CD4-positive, alpha-beta T cell treated with Interleukin-17A for 4 hours (primary cell): ENCODE measurements around the gene TMEM130.
A peak's percentile ranks its signal among the peaks of the same experiment; 100 is the strongest.

ENCODE experiments used
- DNase-seq: peaks from one replicate; pipeline ENCODE4 v3.0.0-alpha.2; 2020; ENCODE audit warnings: mixed read lengths

The TMEM130 gene

DNA sequence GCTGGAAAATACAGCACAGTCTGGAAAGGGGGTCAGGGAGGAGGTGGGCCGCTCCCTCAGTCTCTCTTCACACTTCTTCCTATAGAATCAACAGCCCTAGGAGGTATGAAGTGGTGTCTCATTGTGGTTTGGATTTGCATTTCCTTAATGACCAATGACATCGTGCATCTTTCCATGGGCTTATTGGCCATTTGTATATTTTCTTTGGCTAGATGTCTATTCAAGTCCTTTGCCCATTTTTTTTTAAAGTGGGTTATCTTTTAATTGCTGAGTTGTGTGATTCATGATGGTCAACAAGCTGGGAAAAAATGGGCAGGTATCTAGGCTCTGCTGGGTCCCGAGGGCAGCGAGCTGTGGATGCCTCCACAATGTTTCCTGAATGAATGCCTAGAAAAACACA, 29.1 kb downstream of the TMEM130 start:
- no peak for DNase-seq

GRCh38 chr7:98840096-98840495, 29.7 kb downstream of the TMEM130 start:
- DNase-seq = no peak

- no peak for DNase-seq
Observed at GRCh38 chr7:98837630-98837972, 32.2 kb downstream of the TMEM130 start.

- peak; percentile 4 for DNase-seq
Observed at GRCh38 chr7:98836811-98837629, 32.8 kb downstream of the TMEM130 start.

- DNase-seq = no peak
Observed at GRCh38 chr7:98834949-98835348, 34.9 kb downstream of the TMEM130 start.

DNA sequence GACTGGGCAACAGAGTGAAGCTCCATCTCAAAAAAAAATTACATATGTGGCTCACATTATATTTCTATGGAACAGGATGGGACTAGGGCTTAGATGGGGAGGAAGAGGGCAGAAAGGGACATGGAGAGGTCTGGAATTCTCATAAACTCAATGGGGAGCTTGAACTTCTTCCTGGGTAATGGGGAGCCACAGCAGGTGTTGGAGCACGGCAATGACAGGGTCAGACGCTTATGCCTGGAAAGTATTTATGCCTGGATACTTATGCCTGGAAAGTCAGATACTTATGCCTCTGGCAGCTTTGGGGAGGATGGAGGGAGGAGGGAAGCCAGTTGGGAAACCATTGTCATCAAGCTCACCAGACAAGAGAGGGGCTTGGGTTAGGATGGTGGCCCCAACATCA, 36.8 kb downstream of the TMEM130 start:
- DNase-seq = no peak

DNA sequence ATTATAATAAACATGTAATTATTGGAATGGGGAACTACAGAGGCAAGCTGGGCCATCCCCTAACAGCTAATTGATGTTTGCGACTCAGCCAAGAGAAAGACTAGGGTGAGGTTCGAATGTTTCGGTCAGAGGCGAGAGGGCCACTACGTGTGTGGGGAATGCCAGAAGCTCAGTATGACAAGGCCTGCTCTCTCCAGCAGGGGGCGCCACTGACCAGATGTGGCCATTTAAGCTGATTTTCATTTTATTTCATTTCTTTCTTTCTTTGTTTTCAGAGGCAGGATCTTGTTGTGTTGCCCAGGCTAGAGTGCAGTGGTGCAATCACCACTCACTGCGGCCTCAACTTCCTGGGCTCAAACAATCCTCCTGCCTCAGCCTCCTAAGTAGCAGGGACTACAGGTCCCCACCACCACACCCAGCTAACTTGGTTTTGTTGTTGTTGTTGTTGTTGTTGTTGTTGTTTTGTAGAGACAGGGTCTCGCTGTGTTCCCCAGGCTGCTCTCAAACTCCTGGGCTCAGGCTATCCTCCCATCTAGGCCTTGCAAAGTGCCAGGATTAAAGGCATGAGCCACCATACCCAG, 38.1 kb downstream of the TMEM130 start:
- peak; percentile 47 for DNase-seq

- DNase-seq = no peak
Observed at GRCh38 chr7:98830972-98831548, 38.8 kb downstream of the TMEM130 start.

DNA sequence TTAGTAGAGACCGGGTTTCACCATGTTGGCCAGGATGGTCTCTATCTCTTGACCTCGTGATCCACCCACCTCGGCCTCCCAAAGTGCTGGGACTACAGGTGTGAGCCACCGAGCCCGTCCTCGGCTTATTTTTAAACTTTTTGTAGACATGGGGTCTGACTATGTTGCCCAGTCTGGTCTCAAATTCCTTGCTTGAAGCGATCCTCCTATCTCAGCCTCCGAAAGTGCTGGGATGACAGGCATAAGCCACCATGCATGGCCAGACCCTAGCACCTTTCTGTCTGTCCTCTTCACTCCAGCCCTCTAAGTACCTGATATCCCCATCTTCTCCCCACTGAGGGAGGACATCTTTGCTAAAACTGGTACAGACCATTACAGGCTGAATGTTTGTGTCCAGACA, 41.4 kb downstream of the TMEM130 start:
- DNase-seq = no peak

- no peak for DNase-seq
Observed at GRCh38 chr7:98827258-98827657, 42.6 kb downstream of the TMEM130 start.

- no peak for DNase-seq
Observed at GRCh38 chr7:98826811-98827231, 43.0 kb downstream of the TMEM130 start.

DNA sequence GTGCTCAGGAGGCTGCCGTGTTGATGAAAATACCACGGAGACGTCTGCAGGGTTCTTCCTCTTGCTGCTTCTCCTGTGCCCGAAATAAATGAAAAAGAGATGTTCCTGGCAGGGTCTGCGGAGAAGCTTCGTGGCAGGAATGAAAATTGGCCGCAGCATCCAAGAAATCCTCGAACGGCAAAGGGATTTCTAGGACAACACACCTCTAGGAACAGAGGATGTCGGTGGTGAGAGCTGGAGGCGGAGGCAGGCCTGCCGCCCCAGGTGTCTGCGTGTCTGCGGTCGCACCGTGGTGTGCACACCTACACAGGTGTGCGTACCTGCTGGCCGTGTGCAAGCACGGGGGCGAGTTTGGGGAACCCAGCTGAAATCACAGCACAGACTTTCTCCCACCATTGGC, 43.4 kb downstream of the TMEM130 start:
- no peak for DNase-seq

DNA sequence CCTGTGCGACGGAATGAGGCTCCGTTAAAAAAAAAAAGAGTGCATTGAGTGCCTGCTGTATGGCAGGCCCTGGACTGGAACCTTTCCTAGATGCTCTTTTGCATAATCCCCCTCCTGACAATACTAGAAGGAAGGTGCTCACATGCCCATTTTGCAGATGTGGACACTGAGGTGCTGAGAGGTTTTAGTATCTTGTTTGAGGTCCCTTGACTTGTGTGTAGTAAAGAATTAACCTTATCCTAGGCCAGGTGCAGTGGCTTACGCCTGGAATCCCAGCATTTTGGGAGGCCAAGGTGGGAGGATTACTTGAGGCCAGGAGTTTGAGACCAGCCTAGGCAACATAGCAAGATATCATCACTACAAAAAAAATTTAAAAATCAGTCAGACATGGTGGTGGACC, 46.6 kb downstream of the TMEM130 start:
- no peak for DNase-seq

GRCh38 chr7:98821348-98821747, 48.5 kb downstream of the TMEM130 start:
- no peak for DNase-seq

DNA sequence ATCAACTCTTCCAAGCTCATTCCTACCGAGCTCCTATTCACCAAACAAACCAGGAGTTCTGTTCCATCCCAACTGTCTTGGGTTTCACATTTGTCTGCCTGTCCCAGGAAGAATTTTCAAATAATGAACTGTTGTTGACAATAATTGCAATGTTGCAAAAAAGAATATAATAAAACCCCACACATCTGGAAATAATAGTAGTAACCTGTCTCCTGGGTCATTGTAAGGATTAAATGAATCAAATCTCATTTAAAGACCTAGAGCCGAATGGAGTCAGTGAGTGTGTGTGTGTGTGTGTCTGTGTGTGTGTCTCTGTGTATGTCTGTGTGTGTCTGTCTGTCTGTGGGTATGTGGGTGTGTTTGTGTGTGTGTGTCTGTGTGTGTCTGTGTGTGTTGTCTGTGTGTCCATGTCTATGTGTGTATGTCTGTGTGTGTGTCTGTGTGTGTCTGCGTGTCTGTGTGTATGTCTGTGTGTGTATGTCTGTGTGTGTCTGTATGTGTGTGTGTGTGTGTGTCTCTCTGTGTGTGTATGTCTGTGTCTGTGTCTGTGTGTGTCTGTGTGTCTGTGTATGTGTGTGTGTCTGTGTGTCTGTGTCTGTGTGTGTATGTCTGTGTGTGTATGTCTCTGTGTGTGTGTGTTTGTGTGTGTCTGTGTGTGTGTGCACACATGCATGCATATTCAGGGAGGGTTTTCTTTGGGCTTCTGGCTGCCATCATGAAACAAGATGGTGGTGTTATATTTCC, 52.7 kb downstream of the TMEM130 start:
- DNase-seq = no peak

DNA sequence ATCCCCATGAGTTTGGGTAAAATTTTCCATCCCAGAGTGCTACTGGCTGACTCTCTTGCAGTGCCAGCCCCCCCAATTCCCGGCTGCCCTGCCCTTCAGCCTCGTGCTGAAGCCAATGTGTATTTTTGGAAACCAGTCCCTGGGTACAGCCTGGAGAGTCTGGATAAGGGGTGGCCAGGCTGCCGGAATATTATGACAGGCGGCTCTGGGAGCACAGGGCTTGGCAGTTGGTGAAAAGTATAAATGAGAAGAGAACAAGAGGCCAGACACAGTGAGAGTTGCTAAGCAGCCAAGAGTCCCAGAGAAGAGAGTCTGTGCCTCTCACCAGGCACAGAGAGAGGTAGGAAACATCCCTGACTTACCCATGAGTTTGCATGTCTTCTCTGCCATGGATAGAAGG, 53.6 kb downstream of the TMEM130 start:
- DNase-seq = no peak

- DNase-seq = no peak
Observed at GRCh38 chr7:98815313-98815712, 54.5 kb downstream of the TMEM130 start.

GRCh38 chr7:98811299-98811698, 58.5 kb downstream of the TMEM130 start:
- no peak for DNase-seq

GRCh38 chr7:98810153-98810802, 59.5 kb downstream of the TMEM130 start:
- no peak for DNase-seq

DNA sequence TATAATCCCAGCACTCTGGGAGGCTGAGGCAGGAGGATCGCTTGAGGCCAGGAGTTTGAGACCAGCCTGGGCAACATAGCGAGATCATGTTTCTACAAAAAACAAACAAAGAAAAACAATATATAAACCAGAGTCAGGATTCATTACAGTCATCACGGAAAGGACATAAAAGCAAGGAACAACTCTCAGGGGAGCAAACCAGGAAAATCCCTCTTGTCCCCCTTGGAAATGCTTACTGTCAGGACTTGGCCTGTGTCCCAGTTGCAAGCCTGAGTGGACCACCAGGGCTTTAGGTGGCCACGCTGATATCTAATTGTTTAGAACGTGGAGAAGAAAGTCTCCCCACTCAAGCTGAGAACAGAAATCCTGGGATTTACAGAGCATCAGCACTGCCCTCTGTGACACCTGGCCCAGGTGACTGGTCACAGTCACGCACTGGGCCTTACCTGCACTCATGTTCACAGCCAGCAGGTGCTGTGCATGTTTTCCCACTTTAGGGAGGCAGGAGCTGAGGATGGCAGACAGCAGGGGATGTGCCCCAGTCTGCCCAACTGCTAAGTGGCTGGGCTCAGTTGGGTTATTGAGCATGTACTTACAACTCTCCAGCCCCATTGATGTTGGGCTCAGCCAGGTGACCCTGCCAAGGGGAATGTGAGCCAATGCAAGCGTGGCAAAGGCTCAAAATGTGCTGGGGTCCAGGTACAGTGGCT, 60.9 kb downstream of the TMEM130 start:
- DNase-seq = no peak

GRCh38 chr7:98807068-98808048, 62.5 kb downstream of the TMEM130 start:
- no peak for DNase-seq
